ENCODE measurements around the gene TRAF3IP1.
A peak's percentile ranks its signal among the peaks of the same experiment; 100 is the strongest.

TRAF3IP1 gene

GRCh38 chr2:238290091-238290509 lies 30.2 kb upstream of the TRAF3IP1 start:
- peak overlapping the region; percentile 85 for H3K4me3 Mint-ChIP-seq
- peak overlapping the region; percentile 98 for H3K27ac Mint-ChIP-seq (ENCODE audit: low read depth)
- peaks cover 19% of the 10 kb centered on the region for H3K36me3 Mint-ChIP-seq (ENCODE audit: insufficient read depth)
- H3K4me1 Mint-ChIP-seq: peaks cover 38% of the 10 kb centered on the region
- peaks cover 3% of the 10 kb centered on the region for H3K27me3 Mint-ChIP-seq
- peak; percentile 21 for ATAC-seq (replicated peaks; ENCODE audit: extremely low read depth, poor library complexity, severe bottlenecking)
- peak in 1 of 2 donors; percentile 64 for DNase-seq (ENCODE audit: low spot score in 2 of 2)
- no peaks in the 10 kb centered on the region for H3K9me3 Mint-ChIP-seq

- Mint-ChIP-seq H3K4me1 (peaks cover 34% of the 10 kb centered on the region), H3K27me3 (peaks cover 9% of the 10 kb centered on the region), H3K9me3 (no peaks in the 10 kb centered on the region), H3K4me3 (peak overlapping the region; percentile 85), H3K36me3 (ENCODE audit: insufficient read depth) (peaks cover 19% of the 10 kb centered on the region), H3K27ac (ENCODE audit: low read depth) (peak overlapping the region; percentile 98)
- DNase-seq (ENCODE audit: low spot score in 2 of 2) (no peak), ATAC-seq (replicated peaks; ENCODE audit: extremely low read depth, poor library complexity, severe bottlenecking) (no peak)
Observed at GRCh38 chr2:238290715-238291549, 29.4 kb upstream of the TRAF3IP1 start.

- no peak for DNase-seq (ENCODE audit: low spot score in 2 of 2)
- ATAC-seq (replicated peaks; ENCODE audit: extremely low read depth, poor library complexity, severe bottlenecking): no peak
- Mint-ChIP-seq H3K9me3 (no peaks in the 10 kb centered on the region), H3K27ac (ENCODE audit: low read depth) (no peak overlapping the region), H3K36me3 (ENCODE audit: insufficient read depth) (peaks cover 19% of the 10 kb centered on the region), H3K4me3 (no peak overlapping the region), H3K27me3 (peaks cover 11% of the 10 kb centered on the region), H3K4me1 (peaks cover 31% of the 10 kb centered on the region)
Observed at GRCh38 chr2:238291550-238292281, 28.6 kb upstream of the TRAF3IP1 start.

- no peak overlapping the region for H3K27ac Mint-ChIP-seq (ENCODE audit: low read depth)
- H3K4me1 Mint-ChIP-seq: peaks cover 19% of the 10 kb centered on the region
- H3K9me3 Mint-ChIP-seq: no peaks in the 10 kb centered on the region
- ATAC-seq (replicated peaks; ENCODE audit: extremely low read depth, poor library complexity, severe bottlenecking) (no peak), DNase-seq (ENCODE audit: low spot score in 2 of 2) (no peak)
- no peak overlapping the region for H3K4me3 Mint-ChIP-seq
- H3K27me3 Mint-ChIP-seq: peaks cover 27% of the 10 kb centered on the region
- H3K36me3 Mint-ChIP-seq (ENCODE audit: insufficient read depth): peaks cover 6% of the 10 kb centered on the region
Observed at GRCh38 chr2:238294046-238294392, 26.3 kb upstream of the TRAF3IP1 start.

DNA sequence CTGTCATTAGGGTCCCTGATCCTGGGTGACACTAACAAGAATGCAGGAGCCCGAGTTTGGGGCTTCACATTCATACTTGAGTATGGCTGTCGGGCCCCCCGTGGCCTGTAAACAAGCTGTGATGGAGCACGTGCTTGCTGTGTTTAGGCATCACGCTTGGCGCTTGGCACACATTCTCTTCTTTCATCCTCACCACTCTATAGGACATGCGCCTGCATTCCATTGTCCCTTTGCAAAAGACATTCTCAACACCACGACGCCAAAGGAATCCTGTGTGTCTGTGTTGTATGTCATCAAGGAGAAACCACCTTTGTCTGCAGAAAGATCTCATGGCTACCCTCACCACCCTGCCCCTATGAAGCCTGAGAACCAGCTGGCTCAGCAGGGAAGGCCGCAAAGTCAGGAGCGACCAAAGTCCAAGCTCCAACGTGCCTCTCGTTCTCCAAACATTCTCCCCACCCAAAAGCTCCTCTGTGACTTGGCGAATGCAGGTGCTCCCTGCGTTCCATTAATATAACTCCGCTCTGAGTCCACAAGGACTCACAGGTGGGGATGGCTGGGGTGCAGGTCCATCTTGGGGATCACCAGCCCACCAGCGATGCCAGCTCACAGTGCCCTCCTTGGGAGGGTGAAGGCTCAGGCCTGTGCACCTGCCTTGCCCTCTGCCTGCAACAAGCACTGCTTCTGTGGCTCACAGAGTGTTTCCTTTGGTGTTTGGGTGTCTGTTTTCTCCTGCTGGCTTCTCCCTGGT lies 25.8 kb upstream of the TRAF3IP1 start:
- no peaks in the 10 kb centered on the region for H3K9me3 Mint-ChIP-seq
- DNase-seq (ENCODE audit: low spot score in 2 of 2): no peak
- no peak overlapping the region for H3K4me3 Mint-ChIP-seq
- peaks cover 3% of the 10 kb centered on the region for H3K36me3 Mint-ChIP-seq (ENCODE audit: insufficient read depth)
- H3K27ac Mint-ChIP-seq (ENCODE audit: low read depth): peak overlapping the region; percentile 6
- ATAC-seq (replicated peaks; ENCODE audit: extremely low read depth, poor library complexity, severe bottlenecking): no peak
- peaks cover 13% of the 10 kb centered on the region for H3K4me1 Mint-ChIP-seq
- H3K27me3 Mint-ChIP-seq: peaks cover 27% of the 10 kb centered on the region

DNA sequence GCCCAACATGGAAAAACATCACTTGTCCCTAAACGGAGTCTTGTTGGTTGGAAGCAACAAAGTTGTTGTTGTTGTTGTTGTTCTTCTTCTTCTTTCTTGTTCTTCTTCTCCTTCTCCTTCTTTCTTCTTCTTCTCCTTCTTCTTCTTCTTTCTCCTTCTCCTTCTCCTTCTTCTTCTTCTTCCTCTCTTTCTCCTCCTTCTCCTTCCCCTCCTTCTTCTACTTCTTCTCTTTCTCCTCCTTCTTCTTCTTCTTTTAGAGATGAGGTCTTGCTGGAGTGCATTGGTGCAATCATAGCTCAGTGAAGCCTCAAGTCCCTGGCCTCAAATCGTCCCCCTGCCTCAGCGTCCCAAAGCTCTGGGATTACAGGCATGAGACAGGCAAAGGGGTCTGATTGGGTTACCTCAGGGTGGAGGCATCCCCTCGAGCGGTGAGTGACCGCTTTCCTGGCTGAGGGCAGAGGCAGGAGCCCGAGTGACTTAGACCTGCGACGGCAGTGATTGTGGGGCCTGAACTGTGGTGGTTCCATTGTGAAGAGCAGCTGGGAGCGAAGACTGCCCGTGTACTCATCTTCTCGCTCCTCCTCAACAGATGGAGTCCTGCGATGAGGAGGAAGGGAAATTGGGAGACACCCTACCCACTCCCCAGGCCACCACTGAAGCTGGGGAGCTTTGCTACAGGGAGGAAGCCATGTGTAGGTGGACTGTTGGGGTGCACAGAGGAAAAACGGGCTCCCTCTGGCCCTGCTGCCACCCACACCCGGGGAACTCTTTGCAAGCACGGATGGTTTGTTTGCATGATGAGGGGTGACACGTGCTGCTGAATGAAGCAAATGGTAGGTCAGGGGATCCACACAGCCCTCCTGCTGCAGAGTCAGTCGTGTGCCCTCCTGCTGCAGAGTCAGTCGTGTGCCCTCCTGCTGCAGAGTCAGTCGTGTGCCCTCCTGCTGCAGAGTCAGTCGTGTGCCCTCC lies 24.9 kb upstream of the TRAF3IP1 start:
- ATAC-seq (replicated peaks; ENCODE audit: extremely low read depth, poor library complexity, severe bottlenecking): no peak
- no peaks in the 10 kb centered on the region for H3K9me3 Mint-ChIP-seq
- H3K27me3 Mint-ChIP-seq: peaks cover 27% of the 10 kb centered on the region
- H3K36me3 Mint-ChIP-seq (ENCODE audit: insufficient read depth): no peaks in the 10 kb centered on the region
- H3K27ac Mint-ChIP-seq (ENCODE audit: low read depth): peak overlapping the region; percentile 6
- no peak overlapping the region for H3K4me3 Mint-ChIP-seq
- DNase-seq (ENCODE audit: low spot score in 2 of 2): no peak
- peaks cover 5% of the 10 kb centered on the region for H3K4me1 Mint-ChIP-seq

DNA sequence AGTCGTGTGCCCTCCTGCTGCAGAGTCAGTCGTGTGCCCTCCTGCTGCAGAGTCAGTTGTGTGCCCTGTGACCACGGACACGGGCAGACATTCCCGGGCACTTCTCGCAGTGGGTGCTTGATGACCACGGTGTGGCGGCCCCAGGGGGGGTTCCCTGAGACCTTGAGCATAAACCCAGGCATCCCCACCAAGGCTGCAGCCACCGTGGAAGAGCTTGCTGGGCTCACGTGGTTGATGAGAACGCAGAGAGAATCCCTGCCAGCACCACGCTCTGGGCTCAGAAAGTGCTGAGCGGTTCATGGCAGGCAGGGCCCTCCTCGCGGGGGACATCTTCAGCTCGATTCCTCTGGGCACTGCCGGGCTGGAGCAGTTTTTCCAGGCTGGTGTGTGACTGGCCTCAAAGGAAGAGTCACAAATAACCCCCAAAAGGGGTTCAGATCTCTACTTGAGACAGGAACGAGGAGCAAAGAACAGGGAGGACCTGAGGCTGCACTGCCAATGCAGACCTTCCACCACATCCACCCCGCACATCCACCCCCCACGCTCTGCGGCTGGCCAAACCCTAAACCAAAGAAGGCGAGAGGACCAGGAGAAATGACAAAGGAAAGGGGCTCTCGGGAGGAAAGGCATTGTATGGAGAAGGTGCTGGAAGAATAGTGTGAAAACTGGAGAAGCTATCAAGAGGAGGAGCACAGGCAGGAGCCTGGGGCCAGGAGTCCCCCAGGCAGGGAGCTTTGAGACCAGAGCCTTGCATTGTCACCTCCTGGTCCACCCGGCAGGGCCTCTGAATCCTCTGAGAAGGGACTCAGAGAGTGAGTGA lies 23.5 kb upstream of the TRAF3IP1 start:
- peaks cover 27% of the 10 kb centered on the region for H3K27me3 Mint-ChIP-seq
- H3K9me3 Mint-ChIP-seq: no peaks in the 10 kb centered on the region
- H3K36me3 Mint-ChIP-seq (ENCODE audit: insufficient read depth): no peaks in the 10 kb centered on the region
- ATAC-seq (replicated peaks; ENCODE audit: extremely low read depth, poor library complexity, severe bottlenecking): no peak
- no peak overlapping the region for H3K27ac Mint-ChIP-seq (ENCODE audit: low read depth)
- no peak overlapping the region for H3K4me3 Mint-ChIP-seq
- H3K4me1 Mint-ChIP-seq: no peaks in the 10 kb centered on the region
- DNase-seq (ENCODE audit: low spot score in 2 of 2): no peak

- DNase-seq (ENCODE audit: low spot score in 2 of 2) (no peak), ATAC-seq (replicated peaks; ENCODE audit: extremely low read depth, poor library complexity, severe bottlenecking) (no peak)
- Mint-ChIP-seq H3K36me3 (ENCODE audit: insufficient read depth) (no peaks in the 10 kb centered on the region), H3K9me3 (no peaks in the 10 kb centered on the region), H3K27me3 (peaks cover 27% of the 10 kb centered on the region), H3K4me3 (no peak overlapping the region), H3K27ac (ENCODE audit: low read depth) (no peak overlapping the region), H3K4me1 (no peaks in the 10 kb centered on the region)
Observed at GRCh38 chr2:238299803-238300202, 20.5 kb upstream of the TRAF3IP1 start.

DNA sequence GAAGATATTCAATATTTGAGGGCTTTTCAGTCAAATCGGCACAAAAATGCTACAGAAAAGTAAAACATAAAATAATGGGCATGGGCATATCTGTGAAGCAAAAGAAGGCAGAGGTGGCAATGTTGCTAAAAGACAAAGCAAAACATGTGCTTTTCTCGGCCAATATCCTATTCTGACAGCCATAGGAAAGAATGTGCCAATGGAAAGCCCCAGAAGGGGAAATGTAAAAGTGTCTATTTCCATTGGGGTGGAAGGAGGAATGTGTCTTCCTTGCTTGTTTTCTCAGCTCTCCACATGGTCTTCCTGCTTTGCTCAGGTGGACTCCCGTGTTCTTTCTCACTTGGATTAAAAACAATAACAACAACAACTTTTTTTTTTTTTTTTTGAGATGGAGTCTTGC lies 18.2 kb upstream of the TRAF3IP1 start:
- no peak overlapping the region for H3K4me3 Mint-ChIP-seq
- no peaks in the 10 kb centered on the region for H3K4me1 Mint-ChIP-seq
- DNase-seq (ENCODE audit: low spot score in 2 of 2): no peak
- no peak for ATAC-seq (replicated peaks; ENCODE audit: extremely low read depth, poor library complexity, severe bottlenecking)
- H3K9me3 Mint-ChIP-seq: no peaks in the 10 kb centered on the region
- peaks cover 2% of the 10 kb centered on the region for H3K36me3 Mint-ChIP-seq (ENCODE audit: insufficient read depth)
- no peak overlapping the region for H3K27ac Mint-ChIP-seq (ENCODE audit: low read depth)
- peaks cover 12% of the 10 kb centered on the region for H3K27me3 Mint-ChIP-seq

GRCh38 chr2:238302751-238303150 lies 17.6 kb upstream of the TRAF3IP1 start:
- ATAC-seq (replicated peaks; ENCODE audit: extremely low read depth, poor library complexity, severe bottlenecking): no peak
- Mint-ChIP-seq H3K27me3 (peaks cover 9% of the 10 kb centered on the region), H3K36me3 (ENCODE audit: insufficient read depth) (peaks cover 2% of the 10 kb centered on the region), H3K27ac (ENCODE audit: low read depth) (no peak overlapping the region), H3K4me1 (no peaks in the 10 kb centered on the region), H3K9me3 (no peaks in the 10 kb centered on the region), H3K4me3 (no peak overlapping the region)
- DNase-seq (ENCODE audit: low spot score in 2 of 2): no peak

DNA sequence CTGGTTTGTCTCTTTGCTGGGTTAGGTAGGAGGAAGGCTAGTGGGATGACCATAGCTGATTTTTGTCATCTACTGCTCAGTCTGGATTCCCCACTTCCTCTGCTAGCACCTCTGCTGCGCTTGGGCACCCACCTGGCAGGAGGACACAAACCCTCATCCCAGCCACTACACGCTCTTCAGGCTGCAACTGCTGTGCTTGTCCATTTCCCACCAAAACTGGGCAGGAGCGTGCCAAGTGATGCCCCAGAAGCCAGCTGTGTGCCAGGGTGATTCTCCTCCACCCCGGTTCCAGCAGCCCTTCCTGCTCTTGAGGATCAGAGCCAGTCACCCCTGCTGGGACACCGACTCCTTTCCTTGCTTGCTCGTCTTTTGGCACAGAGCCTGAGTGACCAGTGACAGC lies 16.2 kb upstream of the TRAF3IP1 start:
- no peaks in the 10 kb centered on the region for H3K4me1 Mint-ChIP-seq
- H3K9me3 Mint-ChIP-seq: no peaks in the 10 kb centered on the region
- no peak overlapping the region for H3K4me3 Mint-ChIP-seq
- no peak for ATAC-seq (replicated peaks; ENCODE audit: extremely low read depth, poor library complexity, severe bottlenecking)
- H3K27me3 Mint-ChIP-seq: peaks cover 13% of the 10 kb centered on the region
- H3K36me3 Mint-ChIP-seq (ENCODE audit: insufficient read depth): peaks cover 2% of the 10 kb centered on the region
- no peak for DNase-seq (ENCODE audit: low spot score in 2 of 2)
- H3K27ac Mint-ChIP-seq (ENCODE audit: low read depth): no peak overlapping the region
